Stimulated activated naive B cell treated with anti-CD40 and anti-IgM and Interleukin-4, amounts not matched to agents 10 μg/mL and 1 μg/mL and 100 μg/mL, for 72 hours (primary cell): ENCODE results near the gene STARD7.

Experiments used
- ATAC-seq, 2 donors: fragments of 150-1000 bp; cut with Tn5 transposase; replicated peaks; 2 replicates each; pipeline ENCODE4 v1.10.0; 2021; ENCODE audit warnings: moderate library complexity in 1 of 2
- DNase-seq: peaks from one replicate; pipeline ENCODE4 v3.0.0; 2021
- H3K27ac Mint-ChIP-seq: one replicate; pipeline ENCODE4 v1.8.0; 2022; ENCODE audit warnings: mild to moderate bottlenecking, mixed read lengths
- H3K27me3 Mint-ChIP-seq, 2 donors: one replicate each; pipeline ENCODE4 v1.8.0; 2022; ENCODE audit warnings: mixed read lengths in 2 of 2
- H3K36me3 Mint-ChIP-seq, 2 donors: one replicate each; pipeline ENCODE4 v1.8.0; 2022; ENCODE audit warnings: mixed read lengths in 2 of 2, mild to moderate bottlenecking in 1 of 2
- H3K4me1 Mint-ChIP-seq, 2 donors: one replicate each; pipeline ENCODE4 v1.8.0; 2022; ENCODE audit warnings: mixed read lengths in 2 of 2, mild to moderate bottlenecking in 1 of 2
- H3K4me3 Mint-ChIP-seq, 2 donors: one replicate each; pipeline ENCODE4 v1.8.0; 2022; ENCODE audit warnings: mild to moderate bottlenecking in 2 of 2, mixed read lengths in 2 of 2, moderate library complexity in 1 of 2
- H3K9me3 Mint-ChIP-seq, 2 donors: one replicate each; pipeline ENCODE4 v1.8.0; 2022; ENCODE audit warnings: mixed read lengths in 2 of 2, mild to moderate bottlenecking in 1 of 2

STARD7 gene

DNA sequence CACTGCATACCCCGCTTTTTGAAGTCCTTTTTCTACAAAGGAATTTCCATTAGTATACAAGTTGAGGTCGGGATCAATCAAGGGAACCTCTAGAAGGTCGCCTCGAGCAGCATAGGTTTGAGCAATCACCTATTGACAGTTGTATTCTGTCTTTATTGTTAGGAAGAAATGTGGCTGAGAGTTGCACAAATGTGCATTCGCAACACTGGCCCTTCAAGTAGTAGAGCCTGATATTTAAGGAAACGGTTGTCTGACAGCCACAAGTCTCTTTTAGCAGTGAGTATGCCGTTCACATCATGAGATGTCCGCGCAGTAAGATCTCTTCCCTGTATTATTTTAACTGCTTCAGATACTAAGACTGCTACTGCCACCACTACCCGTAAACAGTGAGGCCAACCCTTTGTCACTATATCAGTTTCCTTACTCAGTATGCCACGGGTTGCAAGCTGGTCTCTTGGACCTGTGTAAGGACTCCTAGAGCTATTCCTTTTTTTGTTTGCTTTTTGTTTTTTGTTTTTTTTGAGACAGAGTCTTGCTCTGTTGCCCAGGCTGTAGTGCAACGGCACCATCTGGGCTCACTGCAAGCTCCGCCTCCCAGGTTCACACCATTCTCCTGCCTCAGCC, 10.0 kb upstream of the STARD7 start:
- H3K9me3 Mint-ChIP-seq = no peaks in the 10 kb centered on the region
- H3K4me3 Mint-ChIP-seq = no peak overlapping the region
- no peaks in the 10 kb centered on the region for H3K27me3 Mint-ChIP-seq
- DNase-seq (no peak), ATAC-seq (no peak)
- H3K27ac Mint-ChIP-seq = no peak overlapping the region
- peaks cover 0 to 13% of the 10 kb centered on the region in 2 donors for H3K36me3 Mint-ChIP-seq
- H3K4me1 Mint-ChIP-seq = peaks cover 9 to 21% of the 10 kb centered on the region in 2 donors

DNA sequence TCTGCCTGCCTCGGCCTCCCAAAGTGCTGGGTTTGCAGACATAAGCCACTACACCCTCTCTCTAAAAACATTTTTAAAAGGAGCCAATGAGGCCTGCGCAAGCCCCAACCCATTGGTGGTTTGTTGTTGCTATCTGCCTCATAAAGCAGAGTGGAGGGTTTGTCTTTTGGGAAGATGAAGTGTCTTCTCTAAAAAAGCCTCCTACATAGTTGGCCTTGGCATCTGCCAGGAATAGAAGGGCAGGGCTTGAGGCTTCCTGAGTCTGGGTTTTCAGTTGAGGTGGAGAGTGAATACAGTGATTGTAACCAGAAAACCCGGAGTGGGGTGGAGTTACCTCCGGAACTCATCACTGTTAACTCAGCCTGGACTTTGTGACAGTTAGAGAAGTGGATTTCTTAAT, 5.9 kb upstream of the STARD7 start:
- Mint-ChIP-seq H3K27ac (no peak overlapping the region), H3K27me3 (no peaks in the 10 kb centered on the region), H3K36me3 (peaks cover 2 to 20% of the 10 kb centered on the region in 2 donors)

DNA sequence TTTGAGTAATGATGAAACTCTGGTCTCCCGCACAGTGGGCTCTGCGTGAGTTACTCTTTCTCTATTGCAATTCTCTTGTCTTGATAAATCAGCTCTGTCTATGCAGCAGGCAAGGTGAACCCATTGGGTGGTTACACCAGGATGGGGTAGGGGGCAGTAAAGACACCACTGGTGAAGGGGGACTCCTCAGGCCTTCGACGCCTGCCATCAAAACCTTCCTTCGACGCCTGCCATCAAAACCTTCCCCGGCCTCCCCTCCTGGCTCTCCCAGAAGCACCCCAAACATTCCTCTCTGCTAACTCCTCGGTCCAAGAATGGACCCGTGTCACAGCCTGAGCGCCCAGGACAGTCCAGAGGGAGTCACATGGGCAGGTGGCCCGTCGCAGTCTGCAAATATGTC, 4.8 kb upstream of the STARD7 start:
- no peak for DNase-seq
- Mint-ChIP-seq H3K27ac (no peak overlapping the region), H3K4me3 (no peak overlapping the region), H3K36me3 (peaks cover 2 to 15% of the 10 kb centered on the region in 2 donors), H3K4me1 (peaks cover 13 to 33% of the 10 kb centered on the region in 2 donors), H3K9me3 (no peaks in the 10 kb centered on the region), H3K27me3 (no peaks in the 10 kb centered on the region)
- ATAC-seq = no peak

More for the DNA sequence above, 5.9 kb upstream of the STARD7 start:
- Mint-ChIP-seq H3K9me3 (no peaks in the 10 kb centered on the region), H3K4me1 (peaks cover 13 to 30% of the 10 kb centered on the region in 2 donors), H3K4me3 (no peak overlapping the region)
- no peak for ATAC-seq
- DNase-seq = no peak

DNA sequence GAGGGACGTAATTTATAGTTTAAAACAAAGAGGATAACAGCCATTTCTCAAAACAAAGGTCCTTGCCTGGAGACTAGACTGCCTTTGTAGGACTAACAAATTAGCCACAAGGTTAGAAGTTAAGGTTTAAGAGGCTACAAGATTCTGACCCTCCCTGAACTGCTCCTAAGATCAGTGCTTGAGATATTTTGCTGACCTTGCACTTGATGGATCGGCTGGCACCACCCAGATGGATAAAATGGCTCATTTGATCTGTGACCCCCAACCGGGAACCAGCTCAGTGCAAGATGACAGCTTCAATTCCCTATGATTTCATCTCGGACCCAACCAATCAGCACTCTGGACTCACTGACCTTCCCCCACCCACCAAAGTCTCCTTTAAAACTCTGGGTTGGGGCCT, 3.7 kb upstream of the STARD7 start:
- H3K4me1 Mint-ChIP-seq = peaks cover 15 to 31% of the 10 kb centered on the region in 2 donors
- H3K9me3 Mint-ChIP-seq = no peaks in the 10 kb centered on the region
- H3K36me3 Mint-ChIP-seq = peaks cover 6 to 19% of the 10 kb centered on the region in 2 donors
- no peak for ATAC-seq
- no peak overlapping the region for H3K27ac Mint-ChIP-seq
- DNase-seq = no peak
- no peak overlapping the region for H3K4me3 Mint-ChIP-seq
- no peaks in the 10 kb centered on the region for H3K27me3 Mint-ChIP-seq

DNA sequence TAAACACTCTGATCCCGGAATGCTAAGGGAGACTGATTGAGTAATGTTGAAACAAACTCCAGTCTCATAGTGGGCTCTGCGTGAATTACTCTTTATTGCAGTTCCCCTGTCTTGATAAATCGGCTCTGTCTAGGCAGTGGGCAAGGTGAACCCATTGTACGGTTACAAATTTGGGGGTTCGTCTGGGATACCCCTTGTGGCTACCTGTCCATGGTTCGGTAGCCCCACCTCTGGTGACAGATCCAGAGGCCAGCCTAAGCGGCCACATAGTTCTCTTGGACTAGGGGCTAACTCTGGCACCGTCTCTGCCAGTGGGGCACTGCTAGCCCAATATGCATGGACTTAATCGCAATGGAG, 1.1 kb upstream of the STARD7 start:
- H3K27ac Mint-ChIP-seq = peak overlapping the region; percentile 96
- DNase-seq (no peak), ATAC-seq (no peak)
- H3K27me3 Mint-ChIP-seq = no peaks in the 10 kb centered on the region
- peaks cover 18 to 36% of the 10 kb centered on the region in 2 donors for H3K36me3 Mint-ChIP-seq
- H3K4me3 Mint-ChIP-seq = peak overlapping the region; percentile 91 to 95
- peaks cover 23 to 40% of the 10 kb centered on the region in 2 donors for H3K4me1 Mint-ChIP-seq
- no peaks in the 10 kb centered on the region for H3K9me3 Mint-ChIP-seq

DNA sequence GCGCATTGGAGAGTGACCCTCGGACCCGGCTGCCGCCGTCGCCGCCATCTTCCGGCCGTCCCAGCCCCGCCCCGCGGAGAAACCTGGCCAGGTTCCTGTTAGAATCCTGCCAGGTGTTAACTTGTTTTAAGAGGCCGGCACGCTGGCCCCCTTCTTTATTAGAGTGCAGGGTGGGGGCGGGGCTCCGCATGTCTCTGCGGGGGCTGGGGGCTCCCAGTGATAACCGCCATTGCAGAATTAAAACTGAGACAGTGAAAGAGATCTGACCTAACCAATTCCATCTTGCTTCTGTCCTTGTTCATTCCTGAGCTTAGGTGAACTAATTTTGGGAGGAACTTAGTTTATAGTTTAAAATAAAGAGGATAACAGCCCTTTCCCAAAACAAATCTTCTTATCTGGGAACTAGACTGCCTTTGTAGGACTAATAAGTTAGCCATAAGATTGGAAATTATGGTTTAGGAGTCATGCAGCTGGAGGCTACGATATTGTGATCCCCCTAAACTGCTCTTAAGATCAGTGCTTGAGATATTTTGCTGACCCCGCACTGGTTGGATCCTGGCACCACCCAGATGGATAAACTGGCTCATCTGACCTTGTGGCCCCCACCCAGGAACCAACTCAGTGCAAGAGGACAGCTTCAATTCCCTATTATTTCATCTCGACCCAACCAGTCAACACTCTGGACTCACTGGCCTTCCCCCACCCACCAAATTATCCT, 543 bp upstream of the STARD7 start:
- peak overlapping the region; percentile 96 for H3K27ac Mint-ChIP-seq
- DNase-seq = no peak
- H3K4me3 Mint-ChIP-seq = peak overlapping the region; percentile 91 to 95
- no peaks in the 10 kb centered on the region for H3K27me3 Mint-ChIP-seq
- ATAC-seq = no peak
- H3K36me3 Mint-ChIP-seq = peaks cover 21 to 36% of the 10 kb centered on the region in 2 donors
- peaks cover 23 to 46% of the 10 kb centered on the region in 2 donors for H3K4me1 Mint-ChIP-seq
- H3K9me3 Mint-ChIP-seq = no peaks in the 10 kb centered on the region

DNA sequence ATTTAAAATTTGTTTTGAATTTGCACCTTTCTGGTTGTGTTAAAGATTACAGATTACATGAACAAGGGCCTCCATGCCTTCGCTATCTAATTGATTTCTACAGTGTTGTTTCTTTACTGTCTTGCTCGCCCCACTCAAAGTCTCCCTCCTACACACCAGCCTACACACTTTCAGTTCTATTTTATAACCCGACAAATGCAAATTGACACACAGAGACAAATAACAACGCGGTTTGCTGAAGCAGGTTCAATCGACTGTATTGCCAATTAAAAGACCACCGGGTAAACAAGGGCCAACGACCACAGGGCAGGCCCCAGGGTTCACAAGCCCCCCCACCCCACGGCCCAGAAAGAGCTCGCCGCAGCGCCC, 869 bp downstream of the STARD7 start:
- H3K27ac Mint-ChIP-seq = peak overlapping the region; percentile 92
- H3K36me3 Mint-ChIP-seq = peaks cover 35 to 41% of the 10 kb centered on the region in 2 donors
- H3K9me3 Mint-ChIP-seq = no peaks in the 10 kb centered on the region
- no peak for DNase-seq
- peak in 1 of 2 donors; percentile 12 for ATAC-seq
- H3K4me1 Mint-ChIP-seq = peaks cover 32 to 60% of the 10 kb centered on the region in 2 donors
- no peaks in the 10 kb centered on the region for H3K27me3 Mint-ChIP-seq
- peak overlapping the region; percentile 91 to 95 for H3K4me3 Mint-ChIP-seq

DNA sequence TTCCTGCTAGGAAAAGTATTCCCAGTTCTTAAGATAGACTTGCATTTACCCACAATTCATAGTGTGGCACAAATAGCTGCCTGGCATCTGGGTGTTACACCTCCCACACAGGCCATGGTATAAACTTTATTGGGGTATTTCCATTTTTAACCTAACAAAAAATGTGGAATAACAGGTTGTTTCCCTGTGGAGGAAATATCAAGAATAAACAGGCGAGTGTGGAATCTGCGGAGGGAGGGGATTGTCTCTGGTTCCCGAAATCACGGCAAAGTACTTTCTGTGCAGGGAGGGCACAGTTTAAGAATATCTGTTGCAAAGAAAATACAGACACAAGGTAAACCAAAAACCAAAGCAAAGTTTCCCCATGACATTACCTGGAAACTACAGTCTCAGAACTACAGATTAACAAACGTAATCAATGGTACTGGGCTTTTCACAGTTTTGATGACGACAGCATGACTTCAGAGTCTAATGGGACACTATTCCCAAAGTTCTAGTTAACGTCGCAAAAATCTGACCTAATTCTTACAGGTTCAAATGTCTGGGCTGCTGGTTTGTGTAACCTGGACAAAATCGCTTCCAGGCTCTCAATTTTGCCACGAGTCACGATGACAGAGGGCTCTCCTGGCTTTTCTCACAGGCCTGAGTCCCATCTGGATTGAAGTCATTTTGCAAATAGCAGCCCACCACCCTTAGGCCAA, 1.4 kb downstream of the STARD7 start:
- peak overlapping the region; percentile 92 for H3K27ac Mint-ChIP-seq
- peaks cover 33 to 65% of the 10 kb centered on the region in 2 donors for H3K4me1 Mint-ChIP-seq
- peaks cover 35 to 41% of the 10 kb centered on the region in 2 donors for H3K36me3 Mint-ChIP-seq
- no peak for DNase-seq
- ATAC-seq = no peak
- H3K4me3 Mint-ChIP-seq = peak overlapping the region; percentile 91 to 95
- no peaks in the 10 kb centered on the region for H3K27me3 Mint-ChIP-seq
- no peaks in the 10 kb centered on the region for H3K9me3 Mint-ChIP-seq

DNA sequence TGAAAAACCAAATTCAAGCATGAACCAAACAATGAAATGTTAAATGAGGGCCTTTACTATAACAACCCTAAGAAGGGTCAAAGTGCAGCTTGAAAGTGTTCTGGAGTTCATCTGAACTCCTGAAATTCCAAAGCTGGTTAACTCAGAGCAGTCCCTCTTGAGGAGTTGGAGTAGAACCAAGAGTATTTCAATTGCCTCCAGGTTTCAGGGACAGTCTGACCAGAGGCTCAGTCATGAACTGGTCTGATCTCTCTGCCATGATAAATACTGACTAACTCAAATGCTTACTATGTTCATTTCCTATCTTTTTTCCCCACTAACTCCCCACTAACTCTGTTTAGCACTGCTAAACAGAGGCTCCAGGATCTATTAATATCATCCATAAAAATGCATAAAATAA, 2.7 kb downstream of the STARD7 start:
- no peaks in the 10 kb centered on the region for H3K27me3 Mint-ChIP-seq
- peaks cover 35 to 36% of the 10 kb centered on the region in 2 donors for H3K36me3 Mint-ChIP-seq
- ATAC-seq = no peak
- H3K4me1 Mint-ChIP-seq = peaks cover 32 to 67% of the 10 kb centered on the region in 2 donors
- no peaks in the 10 kb centered on the region for H3K9me3 Mint-ChIP-seq
- H3K27ac Mint-ChIP-seq = peak overlapping the region; percentile 71
- no peak for DNase-seq
- H3K4me3 Mint-ChIP-seq = peak overlapping the region; percentile 72 to 76

DNA sequence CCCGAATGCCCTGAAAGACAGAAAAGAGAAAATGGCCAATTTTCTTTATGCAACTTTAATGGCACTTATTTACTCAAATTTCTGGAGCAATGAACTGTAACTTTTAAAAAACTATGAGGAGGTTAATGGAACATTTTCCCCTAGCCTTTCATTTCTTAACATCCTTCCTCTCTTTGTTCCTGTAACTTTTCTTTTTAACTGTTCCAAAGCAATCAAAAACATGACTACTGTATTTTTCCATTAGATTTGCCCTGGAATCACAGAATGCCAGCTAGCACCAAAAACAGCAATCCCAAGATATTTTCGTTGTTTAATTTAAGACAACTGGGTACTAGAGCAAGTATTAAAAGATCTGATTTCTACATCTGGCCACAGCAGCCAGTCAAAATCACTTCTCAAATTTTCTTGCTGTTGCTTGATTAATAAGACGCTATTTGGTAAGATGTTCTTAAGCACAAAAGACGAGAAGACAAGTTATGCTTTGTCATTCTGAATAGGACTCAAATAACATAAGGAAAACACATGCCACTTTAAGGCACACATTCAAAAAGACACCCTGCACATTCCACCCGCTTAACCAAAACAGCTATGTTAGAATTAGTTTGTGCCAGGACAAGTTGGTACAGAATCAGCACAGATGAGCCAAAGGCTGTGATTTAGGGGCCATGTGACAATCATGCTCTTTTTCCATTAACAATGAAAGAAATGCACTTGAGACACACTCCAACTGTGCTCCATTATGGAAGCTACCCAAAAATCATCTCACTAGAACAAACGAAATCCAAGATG, 3.6 kb downstream of the STARD7 start:
- DNase-seq (no peak), ATAC-seq (no peak)
- Mint-ChIP-seq H3K27ac (peak overlapping the region; percentile 51), H3K27me3 (no peaks in the 10 kb centered on the region), H3K4me1 (peaks cover 34 to 71% of the 10 kb centered on the region in 2 donors), H3K9me3 (no peaks in the 10 kb centered on the region), H3K36me3 (peaks cover 33 to 39% of the 10 kb centered on the region in 2 donors), H3K4me3 (peak overlapping the region; percentile 67 to 73)

DNA sequence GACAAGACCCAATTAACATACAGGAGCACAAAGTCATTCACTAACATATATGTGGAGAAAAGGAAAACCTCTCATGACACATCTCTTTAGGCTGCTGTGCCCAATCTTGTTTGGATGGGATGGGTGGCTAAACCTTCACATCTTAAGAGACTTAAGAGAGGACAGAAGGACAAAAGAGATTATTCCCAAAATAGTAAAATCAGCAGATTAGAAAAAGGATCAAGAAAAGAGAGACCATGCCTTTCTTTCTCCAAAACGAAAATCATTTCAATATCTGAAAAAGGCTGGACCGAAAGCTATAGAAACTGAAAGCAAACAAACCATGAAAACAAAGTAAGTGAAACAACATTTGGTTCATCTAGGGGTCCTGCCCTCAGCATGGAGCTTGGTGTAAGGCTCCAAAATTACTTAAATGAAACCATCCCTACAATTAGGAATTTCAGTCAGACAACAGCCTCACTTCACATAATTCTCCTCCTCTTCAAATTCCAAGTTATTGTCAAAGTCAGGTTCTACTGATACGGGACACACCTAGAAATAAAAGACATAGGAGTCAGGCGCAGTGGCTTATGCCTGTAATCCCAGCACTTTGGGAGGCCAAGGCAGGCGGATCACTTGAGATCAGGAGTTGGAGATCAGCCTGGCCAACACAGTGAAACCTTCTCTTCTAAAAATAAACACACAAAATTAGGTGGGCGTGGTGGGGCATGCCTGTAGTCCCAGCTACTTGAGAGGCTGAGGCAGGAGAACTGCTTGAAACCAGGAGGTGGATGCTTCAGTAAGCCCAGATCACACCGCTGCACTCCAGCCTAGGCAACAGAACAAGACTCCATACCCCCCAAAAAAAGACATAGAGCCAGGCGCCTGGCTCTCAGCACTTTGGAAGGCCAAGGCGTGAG, 5.2 kb downstream of the STARD7 start:
- Mint-ChIP-seq H3K4me1 (peaks cover 40 to 80% of the 10 kb centered on the region in 2 donors), H3K36me3 (peaks cover 33 to 49% of the 10 kb centered on the region in 2 donors), H3K27ac (peak overlapping the region; percentile 82), H3K27me3 (no peaks in the 10 kb centered on the region), H3K9me3 (no peaks in the 10 kb centered on the region), H3K4me3 (peak overlapping the region; percentile 69 to 72)
- no peak for ATAC-seq
- no peak for DNase-seq

DNA sequence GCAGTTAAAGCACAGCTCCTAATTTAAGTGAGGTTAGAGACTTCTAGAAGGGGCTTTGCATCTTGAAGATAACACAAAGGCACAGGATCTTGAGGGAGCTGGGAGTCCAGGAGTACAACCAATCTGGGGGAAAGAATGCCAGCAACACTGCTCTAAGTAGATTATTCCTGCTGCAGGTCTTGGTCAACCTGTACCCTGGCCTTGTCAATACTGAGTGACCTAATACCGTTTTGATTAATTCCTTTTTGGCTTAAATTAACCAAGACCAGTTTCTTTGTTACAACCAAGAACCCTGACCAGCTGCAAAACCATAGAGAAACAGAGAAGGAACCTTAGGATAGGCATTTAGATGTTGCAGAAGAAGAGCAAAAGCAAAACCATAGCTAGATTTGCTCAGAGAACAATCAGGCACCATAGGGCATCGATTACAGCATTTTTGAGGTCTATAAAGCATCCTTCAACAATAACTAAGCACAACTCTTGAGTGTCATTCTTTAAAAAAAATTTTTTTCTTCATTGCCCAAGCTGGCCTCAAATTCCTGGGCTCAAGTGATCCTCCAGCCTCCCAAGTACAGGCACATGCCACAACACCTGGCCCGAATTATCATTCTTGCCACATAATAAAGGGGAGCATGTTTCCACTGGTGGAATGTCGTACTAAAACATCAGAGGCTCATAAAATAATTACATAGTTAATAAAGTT, 6.3 kb downstream of the STARD7 start:
- H3K4me1 Mint-ChIP-seq = peaks cover 41 to 88% of the 10 kb centered on the region in 2 donors
- no peaks in the 10 kb centered on the region for H3K9me3 Mint-ChIP-seq
- H3K36me3 Mint-ChIP-seq = peaks cover 32 to 46% of the 10 kb centered on the region in 2 donors
- H3K27ac Mint-ChIP-seq = no peak overlapping the region
- DNase-seq = no peak
- ATAC-seq = no peak
- H3K27me3 Mint-ChIP-seq = no peaks in the 10 kb centered on the region
- H3K4me3 Mint-ChIP-seq = no peak overlapping the region

DNA sequence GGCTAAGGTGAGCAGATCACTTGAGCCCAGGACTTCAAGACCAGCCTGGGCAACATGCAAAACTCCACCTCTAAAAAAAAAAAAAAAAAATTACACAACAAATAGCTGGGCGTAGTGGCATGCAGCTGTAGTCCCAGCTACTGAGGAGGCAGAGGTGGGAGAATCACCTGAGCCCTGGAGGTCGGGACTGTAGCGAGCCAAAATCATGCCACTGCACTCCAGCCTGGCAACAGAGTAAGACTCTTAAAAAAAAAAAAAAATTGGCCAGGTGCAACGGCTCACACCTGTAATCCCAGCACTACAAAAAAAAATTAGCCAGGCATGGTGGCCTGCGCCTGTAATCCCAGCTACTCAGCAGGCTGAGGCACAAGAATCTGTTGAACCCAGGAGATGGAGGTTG, 7.3 kb downstream of the STARD7 start:
- no peak overlapping the region for H3K27ac Mint-ChIP-seq
- DNase-seq = no peak
- H3K27me3 Mint-ChIP-seq = no peaks in the 10 kb centered on the region
- peaks cover 32 to 42% of the 10 kb centered on the region in 2 donors for H3K36me3 Mint-ChIP-seq
- no peaks in the 10 kb centered on the region for H3K9me3 Mint-ChIP-seq
- H3K4me3 Mint-ChIP-seq = no peak overlapping the region
- H3K4me1 Mint-ChIP-seq = peaks cover 41 to 83% of the 10 kb centered on the region in 2 donors
- no peak for ATAC-seq
